NCI-H2029 (cell line): ENCODE data around the gene PHYHIPL.

Source experiments
- DNase-seq: peaks from one replicate; lab custom pipeline; 2025; lab: John Stamatoyannopoulos, UW

The PHYHIPL gene

DNA sequence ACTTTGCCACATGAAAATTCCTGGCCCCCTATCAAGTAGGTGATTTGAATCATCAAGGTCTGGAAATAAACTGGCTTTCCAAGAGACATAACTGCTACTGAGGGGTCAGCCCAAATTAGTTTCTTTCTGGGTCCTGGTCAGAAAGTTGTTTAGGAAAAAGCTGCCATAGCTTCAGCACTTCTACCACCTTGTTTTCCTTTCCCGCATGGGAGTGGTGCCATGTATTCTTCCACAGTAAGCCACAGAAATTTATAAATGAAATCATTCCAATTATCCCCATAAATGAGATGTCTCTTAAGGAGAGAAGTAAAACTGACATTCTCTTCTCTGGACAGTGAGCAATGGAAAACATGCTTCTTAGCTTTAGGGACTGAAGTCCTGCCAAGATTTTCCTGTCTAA is 80.8 kb downstream of the PHYHIPL start:
- DNase-seq, result no peak

DNA sequence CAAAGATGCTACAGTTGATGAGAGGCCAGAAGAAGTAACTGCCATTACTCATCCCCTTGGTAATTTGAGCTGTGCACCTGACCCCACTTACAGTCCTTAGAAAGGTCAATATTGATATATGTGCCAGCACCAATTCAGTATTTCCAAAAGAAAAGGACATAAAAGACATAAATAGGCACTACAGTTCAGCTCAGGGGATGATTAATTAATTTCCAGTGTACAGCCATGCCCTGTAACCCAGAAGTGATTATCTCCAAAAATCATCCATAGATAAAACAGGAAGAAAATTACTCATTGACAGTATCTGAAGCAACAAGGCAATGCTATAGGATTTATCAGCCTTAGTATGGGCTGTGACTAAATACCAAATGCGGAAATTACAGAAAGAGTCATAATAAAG is 82.4 kb downstream of the PHYHIPL start:
- peak; percentile 34 for DNase-seq

DNA sequence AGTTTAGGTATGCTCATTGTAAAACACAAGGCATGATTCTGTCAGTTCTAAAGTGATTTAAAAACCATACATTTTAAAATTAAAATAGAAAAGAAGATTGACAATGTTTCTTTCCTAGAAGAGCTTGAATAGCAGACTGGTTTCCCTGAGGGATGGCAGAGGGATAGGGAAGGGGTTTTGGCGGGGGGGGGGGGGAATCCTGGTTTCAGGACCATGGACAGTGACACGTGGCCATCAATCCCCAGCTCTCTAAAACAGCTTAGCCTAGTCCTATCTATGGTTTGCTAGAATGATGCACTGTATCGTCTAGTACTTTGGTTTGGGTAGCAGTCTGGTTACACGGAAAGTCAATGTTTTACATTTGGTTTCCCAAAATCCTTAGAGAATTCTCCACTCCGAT is 88.7 kb downstream of the PHYHIPL start:
- DNase-seq, result no peak

DNA sequence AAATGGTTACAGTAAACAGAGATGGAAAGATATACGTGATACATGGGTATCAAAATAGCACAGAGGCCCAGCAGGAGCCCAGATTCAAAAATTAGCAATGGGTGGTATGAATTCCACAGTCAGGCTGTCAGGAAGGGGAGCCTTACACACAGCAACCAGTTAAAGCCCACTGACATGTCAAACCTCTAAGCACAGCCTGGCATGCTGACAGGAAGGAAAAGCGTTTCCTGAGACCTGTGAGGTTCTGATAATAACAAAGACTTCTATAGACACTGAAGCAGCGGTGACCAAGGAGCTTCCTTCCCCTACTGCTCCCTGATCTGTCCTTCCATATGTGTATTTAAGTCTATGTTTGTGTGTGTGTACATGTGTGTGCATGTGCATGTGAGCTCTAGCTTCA is 89.9 kb downstream of the PHYHIPL start:
- DNase-seq, result no peak

DNA sequence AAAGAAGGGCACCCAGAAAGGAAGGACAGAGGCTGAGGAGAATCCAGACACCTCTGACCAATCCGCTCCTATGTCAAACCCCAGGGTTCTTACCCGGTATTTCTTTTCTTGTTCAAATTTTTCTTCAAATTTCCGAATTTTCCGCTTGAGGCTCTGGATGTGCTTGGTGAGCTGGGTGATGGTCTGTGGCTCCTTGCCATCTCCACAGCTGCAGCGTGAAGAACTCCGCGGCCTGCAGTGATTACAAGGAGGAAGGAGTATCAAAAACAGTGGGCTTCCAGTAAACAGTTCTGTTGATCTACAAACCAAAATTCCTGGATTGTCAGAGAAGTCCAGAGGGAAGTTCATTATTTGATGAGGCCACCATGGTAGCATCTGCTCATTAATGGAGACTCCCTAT is 92.0 kb downstream of the PHYHIPL start:
- DNase-seq, result no peak

DNA sequence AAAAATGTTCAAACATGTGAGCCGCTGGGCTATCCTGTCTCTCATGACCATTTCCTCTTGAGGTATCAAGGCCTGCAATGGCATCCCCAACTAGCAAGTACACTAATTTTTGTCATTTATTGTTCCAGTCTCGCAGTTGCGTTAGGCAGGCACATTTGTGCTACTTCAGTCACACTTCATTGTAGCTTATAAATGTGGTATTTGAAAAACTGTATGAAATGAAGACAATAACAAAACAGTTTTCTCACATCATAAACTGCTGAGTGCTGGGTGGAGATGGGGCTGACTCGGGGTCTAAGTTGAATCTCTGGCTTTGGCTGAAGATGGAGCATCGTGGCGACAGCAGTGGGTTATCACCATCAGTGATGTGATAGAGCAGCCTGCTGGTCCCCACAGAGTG is 93.2 kb downstream of the PHYHIPL start:
- no peak for DNase-seq

DNA sequence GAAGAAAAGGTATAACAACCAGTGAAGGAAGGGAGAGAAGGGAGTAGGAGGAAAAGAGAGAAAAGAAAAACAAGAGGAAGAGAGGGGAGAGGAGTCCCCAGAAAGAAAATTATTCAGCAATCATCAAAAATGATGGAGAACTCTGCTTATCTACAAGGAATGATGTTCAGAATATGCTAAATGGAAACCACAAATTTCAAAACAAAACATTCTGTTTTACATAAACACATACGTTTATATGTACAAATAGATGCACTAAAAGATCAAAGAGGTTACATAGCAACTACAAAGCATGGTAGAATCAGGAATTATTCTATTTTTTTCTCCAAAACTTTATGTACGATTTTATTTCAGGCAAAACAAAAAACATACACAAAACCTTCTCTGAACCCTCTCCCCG is 94.0 kb downstream of the PHYHIPL start:
- DNase-seq, result no peak

DNA sequence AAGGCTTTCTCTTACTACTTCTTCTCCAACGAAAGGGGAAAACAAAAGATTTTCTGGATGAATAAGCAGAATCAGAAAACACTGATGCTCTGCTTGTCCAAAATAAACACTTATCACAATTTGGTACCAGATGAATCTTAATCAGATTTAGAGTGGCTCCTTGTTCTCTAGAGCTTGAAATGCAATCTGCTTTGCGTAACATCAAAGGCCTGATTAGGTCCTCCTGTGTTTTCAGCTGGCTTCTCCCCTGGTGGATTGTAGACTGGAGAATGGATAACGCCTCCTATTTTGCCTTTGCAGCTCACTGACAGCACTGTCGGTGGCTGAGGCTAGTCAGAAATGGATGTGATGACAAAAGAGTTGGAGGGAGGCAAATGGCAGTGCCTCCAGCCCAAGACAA is 94.7 kb downstream of the PHYHIPL start:
- DNase-seq, result no peak

DNA sequence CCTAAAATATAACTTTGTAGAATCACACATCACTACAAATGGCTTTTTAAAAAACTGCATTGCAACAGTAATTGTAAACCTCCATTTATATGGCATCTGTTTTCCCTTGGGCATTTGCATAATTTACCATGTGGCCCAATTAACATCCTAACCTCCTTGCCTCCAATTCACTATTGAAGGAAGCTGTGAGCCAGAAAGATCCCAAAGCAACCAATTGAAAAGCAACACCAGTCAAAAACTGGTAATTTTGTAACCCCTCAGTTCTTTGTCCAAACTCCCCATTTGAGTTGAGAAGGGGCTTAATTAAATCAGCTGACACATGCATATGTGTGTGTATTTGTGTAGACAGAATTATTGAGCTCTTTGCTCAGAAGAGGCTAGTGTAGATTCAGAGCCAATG is 95.6 kb downstream of the PHYHIPL start:
- DNase-seq, result no peak

DNA sequence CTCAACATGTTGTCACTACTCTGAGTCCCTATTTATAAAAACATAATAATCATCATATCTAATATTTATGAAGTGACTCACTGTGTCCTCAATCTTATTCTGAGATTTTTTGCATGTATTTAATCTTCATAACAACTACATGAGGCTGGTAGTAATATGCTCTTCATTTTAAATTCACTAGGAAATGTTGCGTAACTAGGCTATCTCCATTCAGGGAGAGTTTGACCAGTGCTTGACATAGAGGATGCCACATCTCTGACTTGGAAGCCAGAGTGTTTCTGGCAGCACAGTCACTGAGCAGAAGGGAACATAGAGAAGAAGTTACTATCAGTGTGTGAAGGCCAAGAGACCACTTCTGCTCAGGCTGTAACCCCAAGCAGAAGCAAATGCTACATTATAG is 97.0 kb downstream of the PHYHIPL start:
- no peak for DNase-seq

DNA sequence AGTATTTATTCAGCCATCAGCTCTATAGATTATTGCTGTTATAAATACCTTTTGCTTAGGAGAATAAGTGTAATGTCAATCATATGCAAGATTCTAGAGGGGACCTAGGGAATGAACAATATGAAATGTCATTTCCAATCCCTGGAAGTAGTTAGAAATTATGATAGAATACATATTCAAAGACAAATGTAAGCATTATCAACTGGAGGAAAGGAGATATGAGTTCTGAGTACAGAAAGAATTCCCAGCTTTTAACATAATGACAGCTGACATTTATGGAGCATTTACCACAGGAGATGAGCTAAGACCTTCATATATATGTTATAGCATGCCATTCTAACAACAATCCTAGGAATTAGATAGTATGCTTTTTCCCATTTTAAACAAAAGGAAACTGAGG is 99.7 kb downstream of the PHYHIPL start:
- DNase-seq, result no peak

DNA sequence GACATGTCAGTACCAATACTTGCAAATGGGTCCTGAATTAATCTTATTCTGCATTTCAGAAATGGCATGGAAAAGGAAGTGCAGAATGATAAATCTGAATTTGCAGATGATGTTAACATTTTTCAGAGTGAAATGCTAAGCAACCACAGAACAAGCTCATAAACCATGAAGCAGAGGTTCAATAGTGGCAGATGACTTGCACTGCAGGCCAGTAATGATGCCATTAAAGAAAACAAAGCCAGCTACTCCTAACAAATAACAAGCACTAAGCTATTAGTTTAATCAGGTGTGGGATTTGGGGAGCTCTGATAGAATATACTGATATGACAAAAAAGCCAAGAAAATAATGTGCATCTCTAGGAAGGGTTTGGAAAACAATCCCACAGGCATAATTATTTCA is 100.5 kb downstream of the PHYHIPL start:
- DNase-seq, result no peak

DNA sequence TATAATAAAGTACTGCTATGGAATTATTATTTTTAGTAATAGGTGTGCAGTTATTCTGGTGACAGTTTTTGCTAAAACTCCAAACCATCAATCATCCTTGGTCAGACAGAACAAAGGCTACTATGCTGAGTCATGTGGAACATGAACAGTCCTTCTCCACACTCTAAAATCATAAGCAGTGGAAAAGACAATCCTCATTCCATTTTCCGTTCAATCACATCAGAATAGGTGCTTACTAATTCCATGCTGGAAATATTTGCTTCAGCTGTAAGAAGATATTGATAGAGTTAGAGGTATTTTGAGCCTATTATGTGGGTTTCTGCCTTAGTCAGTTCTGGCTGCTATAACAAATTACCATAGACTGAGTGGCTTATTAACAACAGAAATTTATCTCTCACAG is 103.0 kb downstream of the PHYHIPL start:
- DNase-seq, result no peak

DNA sequence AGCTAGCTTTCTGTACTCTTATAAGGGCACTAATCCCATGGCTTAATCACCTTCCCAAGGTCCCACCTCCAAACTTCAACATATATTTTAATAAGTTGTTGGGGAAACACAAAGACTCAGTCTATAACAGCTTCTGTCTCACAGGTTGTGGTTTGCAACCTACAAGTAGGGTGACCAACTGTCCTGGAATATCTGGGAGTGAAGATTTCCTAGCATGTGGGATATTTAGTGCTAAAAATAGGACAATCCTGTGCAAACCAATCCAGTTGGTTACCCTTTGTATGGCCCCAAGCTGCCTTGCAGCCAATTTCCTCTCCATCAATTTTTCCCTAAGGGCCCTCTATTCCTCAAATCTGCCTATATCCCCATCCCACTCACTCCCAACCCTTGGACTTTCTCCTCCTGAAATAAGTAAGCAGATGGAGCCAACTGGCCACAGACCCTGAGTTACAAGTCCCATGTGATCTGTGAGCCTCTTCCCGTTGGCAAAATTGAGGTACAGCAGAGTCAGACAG is 103.6 kb downstream of the PHYHIPL start:
- no peak for DNase-seq

DNA sequence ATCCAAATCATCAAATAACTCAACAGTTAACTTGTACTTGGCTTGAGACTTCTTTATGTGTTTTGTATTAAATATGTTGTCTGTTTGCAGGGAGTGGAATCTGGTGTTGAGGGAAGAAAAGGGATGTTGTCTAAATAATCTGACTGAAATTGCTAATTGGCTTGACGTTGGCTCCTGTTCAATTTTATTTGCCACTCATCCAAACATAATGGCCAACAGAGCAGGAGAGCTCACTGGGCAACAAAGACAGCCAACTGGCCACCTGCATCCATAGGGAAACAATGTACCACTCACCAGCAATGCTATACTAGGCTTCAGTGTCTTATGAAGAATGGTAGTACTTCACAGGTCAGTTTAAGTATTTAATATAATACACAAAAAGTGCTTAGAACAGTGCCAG is 105.4 kb downstream of the PHYHIPL start:
- DNase-seq, result no peak

DNA sequence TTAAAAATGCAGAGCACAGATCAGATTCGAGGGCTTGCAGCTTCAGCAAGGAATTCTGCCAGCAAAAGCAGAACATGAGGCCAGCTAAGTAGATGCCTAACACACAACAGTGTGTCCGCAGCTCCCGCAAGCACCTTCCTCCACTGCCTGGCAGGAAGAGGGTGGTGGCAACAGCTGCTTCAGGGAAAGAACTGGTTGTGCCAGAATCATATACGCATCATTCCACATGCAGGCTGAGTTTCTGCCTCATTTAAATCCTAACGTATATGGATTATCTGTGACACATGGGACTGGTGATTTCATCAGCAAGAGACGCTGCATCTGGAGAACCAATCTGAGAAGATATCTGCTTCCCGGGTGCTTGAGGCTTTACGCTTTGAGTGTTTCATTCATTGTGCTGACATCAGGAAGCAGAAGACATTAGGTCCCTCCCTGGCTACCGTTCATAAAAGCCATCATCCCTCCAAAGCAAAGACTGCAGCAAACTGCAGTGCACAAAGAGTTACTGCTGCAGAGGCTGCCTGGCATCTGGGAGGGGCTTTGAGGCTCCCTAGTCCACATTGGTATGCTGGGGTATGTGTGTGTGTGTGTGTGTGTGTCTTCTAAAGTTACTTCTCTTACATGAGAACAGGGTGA is 107.1 kb downstream of the PHYHIPL start:
- peak; percentile 18 for DNase-seq

DNA sequence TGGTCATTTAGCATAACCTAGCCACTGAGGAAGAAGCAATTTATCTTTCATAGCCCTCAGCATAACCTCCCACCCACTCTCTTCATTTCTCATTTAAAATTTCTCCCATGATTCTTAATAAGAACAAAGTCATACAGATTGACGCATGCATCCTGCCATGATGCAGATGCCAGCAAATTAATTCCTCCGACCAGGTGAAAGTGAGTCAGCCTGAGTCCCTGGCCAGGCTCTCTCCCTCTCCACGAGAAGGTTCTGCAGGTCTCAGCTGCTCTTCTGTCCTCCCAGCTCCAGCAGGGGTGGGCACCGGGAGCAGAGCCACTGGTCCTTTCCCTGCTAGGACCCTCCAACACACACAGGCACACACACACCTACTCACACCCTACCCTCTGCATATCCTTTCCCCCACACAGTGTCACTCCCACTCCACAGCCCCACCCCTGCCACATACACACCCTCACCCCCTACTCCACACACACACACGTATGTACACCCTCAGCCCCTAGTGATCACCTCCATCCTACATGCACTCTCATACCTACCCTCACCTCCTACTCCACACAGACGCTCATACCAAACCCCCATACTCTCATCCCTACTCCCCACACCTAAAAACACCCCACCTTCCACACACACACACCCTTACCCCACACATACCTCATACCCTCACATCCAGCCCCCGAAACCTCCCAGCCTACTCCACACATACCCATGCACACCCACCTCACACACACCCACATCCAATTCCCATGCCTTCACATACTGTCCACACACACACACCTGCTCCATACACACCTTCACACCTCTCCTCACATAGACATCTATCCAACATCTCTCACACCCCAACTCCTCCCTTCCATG is 107.9 kb downstream of the PHYHIPL start:
- DNase-seq, result no peak

DNA sequence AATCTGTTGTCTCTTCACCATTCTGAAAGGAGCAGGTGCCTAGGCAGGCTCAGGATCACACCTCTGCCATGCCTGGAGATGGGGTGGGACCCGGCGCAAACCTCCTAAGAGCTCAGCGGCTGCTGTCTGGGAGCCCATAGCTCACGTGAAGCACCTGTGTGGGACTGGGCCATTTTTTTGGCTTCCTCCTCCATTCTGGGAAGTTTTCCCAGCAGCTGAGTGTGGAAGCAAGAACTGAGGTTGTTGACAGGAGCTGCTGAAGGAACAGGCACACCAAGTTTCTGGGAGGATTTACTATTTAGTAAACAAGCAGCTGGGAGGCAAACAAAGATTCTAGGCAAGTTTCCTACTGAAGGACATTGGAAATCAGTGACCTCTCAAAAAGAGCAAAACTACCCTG is 108.6 kb downstream of the PHYHIPL start:
- DNase-seq, result no peak

DNA sequence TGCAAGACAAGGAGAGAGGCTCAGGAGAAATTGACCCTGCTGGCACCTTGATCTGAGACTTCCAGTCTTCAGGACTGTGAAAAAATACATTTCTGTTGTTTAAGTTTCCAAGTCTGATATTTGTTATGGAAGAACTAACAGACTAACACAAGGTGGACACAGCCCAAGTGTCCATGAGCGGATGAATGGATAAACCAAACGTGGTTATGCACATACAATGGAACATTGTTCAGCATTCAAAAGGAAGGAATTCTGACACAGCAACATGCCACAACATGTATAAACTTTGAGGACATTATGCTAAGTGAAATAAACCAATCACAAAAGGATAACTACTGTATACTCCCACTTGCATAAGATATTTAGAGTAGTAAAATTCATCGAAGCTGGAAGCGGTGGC is 109.4 kb downstream of the PHYHIPL start:
- DNase-seq, result no peak

DNA sequence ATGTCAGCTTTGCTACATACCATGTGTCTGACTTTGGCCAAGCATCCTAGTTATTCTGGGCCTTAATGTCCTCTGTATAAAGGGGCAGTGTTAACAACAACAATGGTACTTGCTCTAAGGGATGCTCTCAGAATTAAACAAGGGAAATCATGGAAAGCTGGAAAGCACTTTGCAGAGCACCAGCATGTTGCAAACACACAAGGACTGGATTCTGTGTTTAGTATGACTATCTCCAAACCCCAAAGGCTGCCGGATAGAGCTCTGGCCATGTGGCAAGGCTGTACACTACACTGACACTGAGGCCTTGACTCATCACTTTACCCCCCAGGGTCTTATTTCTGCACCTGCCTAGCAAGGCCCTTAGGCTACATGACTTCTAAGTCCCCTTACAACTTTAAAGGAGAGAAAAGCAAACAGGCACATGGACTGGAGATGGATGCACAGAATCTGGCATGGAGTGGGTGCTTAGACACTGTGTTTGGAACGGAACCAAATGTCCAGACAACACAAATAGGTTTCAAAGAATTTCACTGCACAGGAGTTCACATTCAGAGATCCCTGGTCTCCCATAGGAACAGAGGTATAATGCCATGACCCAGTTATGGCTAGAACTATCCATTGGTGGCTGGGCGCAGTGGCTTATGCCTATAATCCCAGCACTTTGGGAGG is 111.3 kb downstream of the PHYHIPL start:
- no peak for DNase-seq

DNA sequence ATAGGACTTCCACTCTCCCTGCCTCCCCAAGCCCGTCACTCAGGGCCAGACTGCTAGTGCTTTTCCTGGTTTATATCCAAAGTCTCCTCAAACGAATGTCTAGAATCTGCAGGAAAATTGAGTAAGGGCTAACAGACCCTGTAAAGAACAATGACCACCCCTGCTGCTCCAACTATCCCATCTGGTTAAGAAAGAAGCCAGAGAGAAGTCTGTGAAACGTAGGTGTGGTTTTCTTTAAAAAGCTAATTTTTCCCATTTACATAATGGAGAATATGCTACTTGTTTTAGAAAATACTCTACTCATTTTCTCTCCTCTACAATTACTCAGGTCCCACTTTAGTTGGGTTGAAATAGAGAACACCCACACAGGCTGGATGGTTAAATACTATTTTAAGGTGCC is 113.4 kb downstream of the PHYHIPL start:
- no peak for DNase-seq

DNA sequence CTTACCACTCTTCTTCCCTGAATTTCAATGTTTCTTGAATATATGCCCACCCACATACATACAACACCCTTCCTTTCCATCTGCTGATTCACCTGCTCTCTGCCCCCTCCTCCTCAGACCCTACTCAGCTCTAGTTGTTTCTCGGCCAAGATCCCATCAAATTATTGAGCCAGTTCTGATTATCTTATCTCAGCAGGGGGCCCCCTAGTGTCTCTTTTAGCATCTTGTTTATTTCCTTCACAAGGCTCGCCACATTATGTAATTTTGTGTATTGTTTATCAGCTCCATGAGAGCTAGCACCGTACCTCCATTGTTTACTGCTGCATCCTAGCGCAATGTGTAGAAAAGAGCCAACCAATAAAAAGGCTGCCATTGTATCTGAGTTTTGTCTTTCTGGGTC is 114.0 kb downstream of the PHYHIPL start:
- no peak for DNase-seq
